ENCODE data around the gene GOLGA6L7.
"Not testable (repeated sequence)": the region's sequence is repeated elsewhere in the genome, so short reads cannot be mapped to it uniquely, and the experiment has no call there.

GRCh38 chr15:28798234-28798633 is 50.2 kb downstream of the GOLGA6L7 start:
- TF ChIP-seq CTCF (conservative IDR thresholded peaks at IDR 0.05; ENCODE audit: low read depth, low read length); POLR2A (IDR thresholded peaks at IDR 0.05; ENCODE audit: low read depth, low read length); MAZ (IDR thresholded peaks at IDR 0.05; ENCODE audit: borderline replicate concordance, low read depth, low read length); FOS (IDR thresholded peaks at IDR 0.05; ENCODE audit: low read depth, low read length); RAD21 (IDR thresholded peaks at IDR 0.05; ENCODE audit: low read length); RFX5 (IDR thresholded peaks at IDR 0.05; ENCODE audit: low read depth, low read length); CHD1 (IDR thresholded peaks at IDR 0.05; ENCODE audit: low read depth, low read length); USF2 (IDR thresholded peaks at IDR 0.05; ENCODE audit: low read depth, low read length); BHLHE40 (IDR thresholded peaks at IDR 0.05; ENCODE audit: low read depth, low read length); RCOR1 (IDR thresholded peaks at IDR 0.05; ENCODE audit: insufficient replicate concordance, low read length); SMC3 (IDR thresholded peaks at IDR 0.05; ENCODE audit: low read depth, low read length); CEBPB (IDR thresholded peaks at IDR 0.05; ENCODE audit: low read depth, low read length); ELK1 (IDR thresholded peaks at IDR 0.05; ENCODE audit: borderline replicate concordance, low read depth, low read length); MXI1 (IDR thresholded peaks at IDR 0.05; ENCODE audit: borderline replicate concordance, low read depth, low read length): not testable (repeated sequence)

Data from IMR-90 (cell line).